ENCODE measurements around the gene KCNIP1.

The KCNIP1 gene

GRCh38 chr5:170783498-170784247, 279.9 kb downstream of the KCNIP1 start, which contains the start of gene GABRP:
TSS of gene GABRP (plus strand) at chr5:170783725. CDS start at chr5:170788616, 4,891 bp downstream.
- no peak for DNase-seq (ENCODE audit: low spot score)

DNA sequence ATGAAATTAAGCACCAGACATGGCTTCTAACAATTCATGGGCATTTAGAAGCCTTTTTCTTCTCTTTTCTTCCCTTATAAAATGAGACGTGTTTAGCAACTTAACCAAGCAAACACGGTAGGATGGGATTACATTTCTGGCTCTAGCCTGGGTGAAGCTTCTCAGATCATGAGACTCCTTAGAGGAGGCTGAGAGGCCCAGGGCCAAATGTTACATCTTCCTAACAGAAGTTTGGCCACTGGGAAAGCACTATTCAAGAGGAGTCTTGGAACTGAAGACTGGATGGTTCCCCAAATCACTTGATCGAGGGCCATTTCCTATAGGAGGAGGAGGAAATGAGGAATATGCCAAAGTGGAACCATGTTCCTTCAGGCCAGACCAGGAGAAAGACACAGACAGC, 281.6 kb downstream of the KCNIP1 start:
- DNase-seq (ENCODE audit: low spot score) = no peak

Data from hematopoietic multipotent progenitor cell treated with erythropoietin and hydrocortisone succinate and interleukin-3 and kit ligand, for 17 days (in vitro differentiated cells).